GM20000 (cell line): ENCODE measurements around the gene ARRB1.

ENCODE experiments used
- DNase-seq: peaks from one replicate; pipeline ENCODE4 v3.0.0; 2012; ENCODE audit warnings: low spot score
- CTCF ChIP-seq: IDR thresholded peaks from 2 replicates; pipeline ENCODE4 v1.5.1; 2012; ENCODE audit warnings: mild to moderate bottlenecking, control low read depth; ENCODE audit errors: extremely low read depth, missing control alignments

Gene ARRB1

GRCh38 chr11:75314771-75315438 lies 36.6 kb downstream of the ARRB1 start:
- TF ChIP-seq CTCF = no peak
- no peak for DNase-seq

- DNase-seq = no peak
- no peak for TF ChIP-seq CTCF
Measured at GRCh38 chr11:75313513-75314272, 37.8 kb downstream of the ARRB1 start.

- no peak for DNase-seq
- no peak for TF ChIP-seq CTCF
Measured at GRCh38 chr11:75312346-75312745, 39.1 kb downstream of the ARRB1 start.

GRCh38 chr11:75311858-75312288 lies 39.6 kb downstream of the ARRB1 start:
- no peak for DNase-seq
- TF ChIP-seq CTCF = no peak

GRCh38 chr11:75308986-75309385 lies 42.5 kb downstream of the ARRB1 start:
- TF ChIP-seq CTCF = no peak
- DNase-seq = no peak

- no peak for DNase-seq
- no peak for TF ChIP-seq CTCF
Measured at GRCh38 chr11:75308116-75308515, 43.3 kb downstream of the ARRB1 start.

GRCh38 chr11:75307058-75307457 lies 44.4 kb downstream of the ARRB1 start:
- no peak for DNase-seq
- TF ChIP-seq CTCF = no peak
